H1 (cell line): ENCODE measurements around the gene EEF1AKMT2. TPM values are rescaled to one million over a fixed set of nuclear protein-coding genes. Genes with fewer than 3 reads are reported as not detected.

ENCODE experiments used
- CTCF ChIA-PET: fragments of 300-600 bp; sonication (Branson Sonifier 250); formaldehyde crosslinking; loops from one replicate; lab custom pipeline; 2021; ENCODE audit not compliant: partially characterized antibody; lab: Charles Lee
- POLR2A ChIA-PET: fragments of 300-600 bp; sonication (Branson Sonifier 250); formaldehyde crosslinking; loops from one replicate; lab custom pipeline; 2021; ENCODE audit warnings: inconsistent platforms; ENCODE audit not compliant: partially characterized antibody; lab: Charles Lee
- DNase-seq, 2 experiments: peaks; one replicate each; pipeline versions ENCODE4 v3.0.0 to v3.0.0-alpha.2; 2010 to 2022; ENCODE audit warnings: low spot score in 2 of 2, low read depth in 1 of 2, mixed read lengths in 1 of 2
- FAIRE-seq: peaks from 2 replicates; lab custom pipeline; 2011; peaks lifted over from hg19 to GRCh38; lab: Jason Lieb, UNC
- H2AFZ ChIP-seq: 2 replicates; pipeline ENCODE4 v1.8.1; 2012; ENCODE audit warnings: low read length, inconsistent platforms
- H2AK5ac ChIP-seq: 2 replicates; pipeline ENCODE4 v1.6.1; 2013; ENCODE audit warnings: low read depth, low read length
- H2BK120ac ChIP-seq: replicated peaks from 2 replicates; pipeline ENCODE3; 2013; ENCODE audit warnings: low read depth, low read length, inconsistent platforms
- H2BK12ac ChIP-seq: 2 replicates; pipeline ENCODE4 v1.6.1; 2013; ENCODE audit warnings: low read depth, low read length
- H2BK15ac ChIP-seq: 2 replicates; pipeline ENCODE4 v1.6.1; 2013; ENCODE audit warnings: low read length
- H2BK20ac ChIP-seq: 2 replicates; pipeline ENCODE4 v1.6.1; 2013; ENCODE audit warnings: low read length
- H2BK5ac ChIP-seq: 2 replicates; pipeline ENCODE4 v1.6.1; 2013; ENCODE audit warnings: low read depth, low read length
- H3K14ac ChIP-seq: 2 replicates; pipeline ENCODE4 v1.6.1; 2013; ENCODE audit warnings: inconsistent platforms; ENCODE audit not compliant: insufficient read length
- H3K18ac ChIP-seq: 2 replicates; pipeline ENCODE4 v1.6.1; 2013; ENCODE audit warnings: low read length; ENCODE audit errors: extremely low read depth
- H3K23ac ChIP-seq: 2 replicates; pipeline ENCODE4 v1.6.1; 2013; ENCODE audit warnings: inconsistent platforms; ENCODE audit not compliant: insufficient read length
- H3K23me2 ChIP-seq: 2 replicates; pipeline ENCODE4 v1.6.1; 2013; ENCODE audit warnings: low read depth, low read length
- H3K27ac ChIP-seq: 2 replicates; pipeline ENCODE4 v1.6.1; 2011; ENCODE audit warnings: low read depth, low read length, inconsistent platforms
- H3K27me3 ChIP-seq, 4 experiments: replicated peaks in 1 of 4; 1 replicate in 1 of 4; 2 replicates in 3 of 4; pipeline versions ENCODE4 v1.6.1 to v1.8.1; 2011 to 2013; ENCODE audit warnings: low read length in 3 of 4, mild to moderate bottlenecking in 3 of 4, inconsistent platforms in 2 of 4, mixed read lengths in 2 of 4, moderate library complexity in 1 of 4; ENCODE audit not compliant: control insufficient read depth in 3 of 4, insufficient read depth in 3 of 4; ENCODE audit errors: extremely low read depth in 1 of 4
- H3K36me3 ChIP-seq, 4 experiments: 2 replicates each; pipeline versions ENCODE4 v1.6.1 to v1.8.1; 2011 to 2013; ENCODE audit warnings: mild to moderate bottlenecking in 4 of 4, low read length in 3 of 4, moderate library complexity in 2 of 4, control low read depth in 1 of 4, inconsistent platforms in 1 of 4; ENCODE audit not compliant: insufficient read depth in 4 of 4, control insufficient read depth in 2 of 4
- H3K4ac ChIP-seq: replicated peaks from 2 replicates; pipeline ENCODE3; 2013; ENCODE audit warnings: low read length, low read depth, mixed read lengths, inconsistent platforms; ENCODE audit not compliant: insufficient read length
- H3K4me1 ChIP-seq, 4 experiments: replicated peaks in 1 of 4; 1 replicate in 1 of 4; 2 replicates in 3 of 4; pipeline versions ENCODE4 v1.6.1 to v1.8.1; 2011 to 2013; ENCODE audit warnings: low read length in 3 of 4, inconsistent platforms in 2 of 4, mixed read lengths in 1 of 4; ENCODE audit not compliant: insufficient read depth in 4 of 4, control insufficient read depth in 3 of 4
- H3K4me2 ChIP-seq, 2 experiments: 2 replicates each; pipeline versions ENCODE4 v1.6.1 to v1.8.1; 2011 to 2013; ENCODE audit warnings: low read depth in 2 of 2, low read length in 2 of 2, control low read depth in 1 of 2, inconsistent platforms in 1 of 2, mild to moderate bottlenecking in 1 of 2; ENCODE audit not compliant: insufficient read depth in 1 of 2
- H3K4me3 ChIP-seq, 4 experiments: fragments of 200-600, 300-600 bp in 1 of 4; sonication (generic), shearing (Covaris generic), sonication (Bioruptor Twin) in 1 of 4; 2 replicates each; pipeline versions ENCODE4 v1.5.1 to v1.8.1; 2011 to 2016; ENCODE audit warnings: low read length in 4 of 4, low read depth in 3 of 4, control low read depth in 2 of 4, inconsistent platforms in 2 of 4, mild to moderate bottlenecking in 2 of 4, mixed read lengths in 1 of 4, moderate library complexity in 1 of 4; ENCODE audit not compliant: insufficient read depth in 2 of 4; ENCODE audit errors: extremely low read depth in 1 of 4
- H3K56ac ChIP-seq: replicated peaks from 2 replicates; pipeline ENCODE3; 2013; ENCODE audit warnings: low read depth, mild to moderate bottlenecking, mixed read lengths, low read length, inconsistent platforms; ENCODE audit not compliant: insufficient read length
- H3K79me1 ChIP-seq: 2 replicates; pipeline ENCODE4 v1.6.1; 2013; ENCODE audit warnings: low read depth, low read length, control low read depth
- H3K79me2 ChIP-seq, 2 experiments: 2 replicates each; pipeline versions ENCODE4 v1.6.1 to v1.8.1; 2012 to 2013; ENCODE audit warnings: low read length in 2 of 2, mild to moderate bottlenecking in 2 of 2, inconsistent platforms in 1 of 2; ENCODE audit not compliant: insufficient read depth in 2 of 2, control insufficient read depth in 1 of 2
- H3K9ac ChIP-seq, 4 experiments: replicated peaks in 1 of 4; 1 replicate in 1 of 4; 2 replicates in 3 of 4; pipeline versions ENCODE4 v1.6.1 to v1.8.1; 2011 to 2013; ENCODE audit warnings: low read depth in 3 of 4, low read length in 3 of 4, control low read depth in 2 of 4, mild to moderate bottlenecking in 2 of 4, moderate library complexity in 2 of 4, inconsistent platforms in 1 of 4; ENCODE audit errors: extremely low read depth in 1 of 4
- H3K9me3 ChIP-seq, 2 experiments: 2 replicates each; pipeline versions ENCODE4 v1.6.1 to v1.8.1; 2012 to 2013; ENCODE audit warnings: mild to moderate bottlenecking in 2 of 2, moderate library complexity in 2 of 2, control low read depth in 1 of 2, inconsistent platforms in 1 of 2, low read depth in 1 of 2, low read length in 1 of 2, mixed read lengths in 1 of 2; ENCODE audit not compliant: insufficient read depth in 2 of 2
- H4K20me1 ChIP-seq, 2 experiments: replicated peaks in 1 of 2; 2 replicates each; pipeline versions ENCODE3 to v1.8.1; 2011 to 2013; ENCODE audit warnings: inconsistent platforms in 2 of 2, low read length in 2 of 2, mild to moderate bottlenecking in 1 of 2; ENCODE audit not compliant: insufficient read depth in 2 of 2, control insufficient read depth in 1 of 2
- H4K5ac ChIP-seq: 2 replicates; pipeline ENCODE4 v1.6.1; 2013; ENCODE audit warnings: low read length, low read depth, mixed read lengths, inconsistent platforms; ENCODE audit not compliant: insufficient read length
- H4K8ac ChIP-seq: 2 replicates; pipeline ENCODE4 v1.8.0; 2013; ENCODE audit warnings: mild to moderate bottlenecking, moderate library complexity, low read length, inconsistent platforms; ENCODE audit not compliant: insufficient read depth; ENCODE audit errors: extremely low read depth
- H4K91ac ChIP-seq: replicated peaks from 2 replicates; pipeline ENCODE3; 2013; ENCODE audit warnings: low read length, mixed read lengths, inconsistent platforms; ENCODE audit not compliant: insufficient read length
- CBX8 ChIP-seq: fragments of 300-800, 300-1000 bp; sonication (generic); IDR thresholded peaks from 2 replicates; pipeline ENCODE4 v1.7.1; 2016; ENCODE audit warnings: low read depth, low read length, borderline replicate concordance
- CEBPB ChIP-seq: IDR thresholded peaks from 2 replicates; pipeline ENCODE4 v1.6.1; 2012; ENCODE audit warnings: low read depth, low read length
- CHD2 ChIP-seq: IDR thresholded peaks from 2 replicates; pipeline ENCODE4 v1.6.1; 2012; ENCODE audit warnings: low read length, improper control_type of control experiment
- EGR1 ChIP-seq: IDR thresholded peaks from 2 replicates; pipeline ENCODE4 v1.6.1; 2011; ENCODE audit warnings: low read depth, low read length, borderline replicate concordance
- GTF2F1 ChIP-seq: IDR thresholded peaks from 2 replicates; pipeline ENCODE4 v1.6.1; 2012; ENCODE audit warnings: low read depth, low read length, improper control_type of control experiment, borderline replicate concordance
- JUN ChIP-seq: IDR thresholded peaks from 2 replicates; pipeline ENCODE4 v1.6.1; 2011; ENCODE audit warnings: low read depth, mild to moderate bottlenecking, improper control_type of control experiment, low read length
- JUND ChIP-seq: IDR thresholded peaks from 2 replicates; pipeline ENCODE4 v1.6.1; 2011; ENCODE audit warnings: mild to moderate bottlenecking, improper control_type of control experiment, low read length
- KDM4A ChIP-seq: IDR thresholded peaks from one replicate; pipeline ENCODE4 v1.7.1; 2012; ENCODE audit warnings: low read depth, mild to moderate bottlenecking, moderate library complexity, low read length, inconsistent platforms; ENCODE audit not compliant: severe bottlenecking
- POLR2AphosphoS5 ChIP-seq: IDR thresholded peaks from 2 replicates; pipeline ENCODE4 v1.6.1; 2011; ENCODE audit warnings: low read depth, low read length
- RNF2 ChIP-seq: fragments of 200-900, 300-1000 bp; sonication (generic); IDR thresholded peaks from 2 replicates; pipeline ENCODE4 v1.7.1; 2016; ENCODE audit warnings: borderline replicate concordance, low read depth, mild to moderate bottlenecking, antibody characterized with exemption, low read length; ENCODE audit not compliant: poor library complexity, severe bottlenecking; ENCODE audit errors: missing control alignments
- RXRA ChIP-seq: IDR thresholded peaks from 2 replicates; pipeline ENCODE4 v1.6.1; 2011; ENCODE audit warnings: low read depth, mild to moderate bottlenecking, low read length, moderate library complexity; ENCODE audit not compliant: insufficient read depth
- SP4 ChIP-seq: IDR thresholded peaks from 2 replicates; pipeline ENCODE4 v1.6.1; 2012; ENCODE audit warnings: low read length, inconsistent platforms
- SRF ChIP-seq: IDR thresholded peaks from 2 replicates; pipeline ENCODE4 v1.6.1; 2011; ENCODE audit warnings: mild to moderate bottlenecking, low read depth, low read length, moderate library complexity
- TCF12 ChIP-seq: IDR thresholded peaks from 2 replicates; pipeline ENCODE4 v1.6.1; 2011; ENCODE audit warnings: low read depth, mild to moderate bottlenecking, low read length
- TEAD4 ChIP-seq: IDR thresholded peaks from 2 replicates; pipeline ENCODE4 v1.6.1; 2012; ENCODE audit warnings: low read depth, low read length, inconsistent platforms, mixed read lengths
- WGBS, 2 experiments: shearing (Covaris generic) in 1 of 2; methylation state at CpG; one replicate each; pipeline versions ENCODE4 v1.1.6 to v1.1.7; 2013 to 2015; ENCODE audit warnings: low lambda C conversion rate in 2 of 2, mixed read lengths in 2 of 2, inconsistent platforms in 1 of 2, low coverage in 1 of 2, missing lambda C conversion rate in 1 of 2; ENCODE audit not compliant: insufficient replicate concordance in 2 of 2, insufficient coverage in 1 of 2, insufficient read length in 1 of 2; ENCODE audit errors: extremely low coverage in 1 of 2, missing lambda C conversion rate in 1 of 2; 5-methylcytosine and 5-hydroxymethylcytosine counted together
- polyA plus RNA-seq, 7 experiments: library from polyadenylated mRNA; depleted of rRNA in 3 of 7; stranded (reverse) in 5 of 7; unstranded in 2 of 7; fragments of >200 nt in 5 of 7; fragments of 200-250 nt in 2 of 7; gene quantifications; 1 replicate in 5 of 7; 2 replicates in 1 of 7; 4 replicates in 1 of 7; pipeline versions ENCODE4 v1.2.1 to v1.2.3, GENCODE V29; 2011 to 2013; ENCODE audit warnings: missing spikeins in 2 of 7, mixed read lengths in 2 of 7
- total RNA-seq: library from RNA; stranded (reverse); fragmentation: NEBNext Ultra II Directional; extraction: Animal tissue kit (Norgen Biotek cat#: 25700); gene quantifications from 2 replicates; pipeline ENCODE4 v1.2.1, GENCODE V29; 2021

Gene EEF1AKMT2
- total and polyA plus RNA-seq, 2 of the 8 experiments (the other 6 are each of a cell fraction or from before 2014, with no cell fraction given), result 9.8 to 26.8 TPM

GRCh38 chr10:124731551-124731950 lies 60.1 kb downstream of the EEF1AKMT2 start:
- Histone ChIP-seq H3K4me2 (no peak overlapping the region), H2AK5ac (no peak overlapping the region), H3K14ac (no peak overlapping the region), H2BK15ac (no peak overlapping the region), H3K36me3 (no peaks in the 10 kb centered on the region), H3K56ac (no peak overlapping the region), H3K4ac (no peak overlapping the region), H2BK120ac (no peak overlapping the region), H3K27ac (no peak overlapping the region), H3K9ac (no peak overlapping the region), H3K23me2 (no peaks in the 10 kb centered on the region), H3K4me3 (no peak overlapping the region), H4K8ac (no peak overlapping the region), H3K18ac (no peak overlapping the region), H2BK12ac (no peak overlapping the region), H4K5ac (no peak overlapping the region), H2BK20ac (no peak overlapping the region), H3K27me3 (no peaks in the 10 kb centered on the region), H3K9me3 (no peaks in the 10 kb centered on the region), H2BK5ac (peak overlapping the region; percentile 12; the same call in 1 of the 2 replicates), H3K4me1 (peaks cover 0 to 5% (median 4%) of the 10 kb centered on the region in 4 experiments; a peak in 6 of 7 replicates), H4K91ac (no peak overlapping the region), H3K23ac (no peak overlapping the region), H4K20me1 (peaks cover 3 to 20% of the 10 kb centered on the region in 2 experiments), H3K79me2 (peaks cover 0 to 5% of the 10 kb centered on the region in 2 experiments; a peak in 1 of 4 replicates), H3K79me1 (peaks cover 10% of the 10 kb centered on the region), H2AFZ (no peak overlapping the region)
- ChIA-PET CTCF (interaction anchor here (0.6 to 10.3 kb wide), 10 partner anchors 9 to 208 kb away, joined by 3 to 86 read pairs (median 4); no protein-coding TSS in a partner anchor), POLR2A (interaction anchor here (1.6 kb wide), 1 partner anchor 78 kb away, joined by 4 read pairs; no protein-coding TSS in a partner anchor)
- DNase-seq (no peak), FAIRE-seq (no peak)
- WGBS, 2 experiments, result 91% methylated on average over 9 of the region's 9 CpGs; no CpG with 5 or more reads in 1 of the 2 experiments
- TF ChIP-seq SRF (no peak), JUND (no peak), TCF12 (no peak), CHD2 (no peak), CBX8 (no peak), KDM4A (no peak), EGR1 (no peak), SP4 (no peak), JUN (no peak), CEBPB (no peak), POLR2AphosphoS5 (no peak), GTF2F1 (no peak), RXRA (no peak), TEAD4 (no peak), RNF2 (no peak)
